Activated B cell treated with CpG ODN at 0.5 μM for 24 hours (primary cell): ENCODE measurements around the gene PELI2. TPM values are rescaled to one million over a fixed set of nuclear protein-coding genes. Genes with fewer than 3 reads are reported as not detected.

ENCODE experiments used
- ATAC-seq: fragments of 200-7000 bp; cut with Tn5 transposase; one replicate; pipeline ENCODE4 v1.10.0; 2021; ENCODE audit warnings: low read depth, mild to moderate bottlenecking, moderate library complexity
- CTCF ChIA-PET: fragments of 350-600 bp; sonication (Branson Sonifier 250); formaldehyde crosslinking; loops from one replicate; lab custom pipeline; 2021; ENCODE audit warnings: antibody characterized with exemption; lab: Charles Lee
- POLR2A ChIA-PET: fragments of 350-600 bp; sonication (Branson Sonifier 250); formaldehyde crosslinking; loops from one replicate; lab custom pipeline; 2021; ENCODE audit warnings: antibody characterized with exemption; lab: Charles Lee
- DNase-seq: peaks from one replicate; pipeline ENCODE4 v3.0.0; 2022
- H3K27ac Mint-ChIP-seq: one replicate; pipeline ENCODE4 v1.8.0; 2020; ENCODE audit warnings: mixed read lengths
- H3K27me3 Mint-ChIP-seq: one replicate; pipeline ENCODE4 v1.8.0; 2021; ENCODE audit warnings: mixed read lengths
- H3K36me3 Mint-ChIP-seq: one replicate; pipeline ENCODE4 v1.8.0; 2021; ENCODE audit warnings: low read depth, mixed read lengths
- H3K4me1 Mint-ChIP-seq: one replicate; pipeline ENCODE4 v1.8.0; 2021; ENCODE audit warnings: mixed read lengths
- H3K4me3 Mint-ChIP-seq: one replicate; pipeline ENCODE4 v1.8.0; 2020; ENCODE audit warnings: mild to moderate bottlenecking, mixed read lengths
- H3K9me3 Mint-ChIP-seq: one replicate; pipeline ENCODE4 v1.8.0; 2020; ENCODE audit warnings: mixed read lengths
- CTCF ChIP-seq: fragments of 200-600 bp; IDR thresholded peaks from one replicate; pipeline ENCODE4 v1.8.0; 2022; ENCODE audit warnings: antibody characterized with exemption, mild to moderate bottlenecking
- intact Hi-C: fragments of 100-400 bp; cut with micrococcal nuclease; formaldehyde crosslinking; loops from one replicate; pipeline ENCODE4 v1.15.1; 2024
- total RNA-seq: library from RNA; stranded (reverse); gene quantifications from 2 replicates; pipeline ENCODE4 v1.2.3, GENCODE V29; 2022

PELI2 gene
- total RNA-seq, 1 donor from 2014 or later: 6.1 TPM

- ChIA-PET CTCF (no interaction called here), POLR2A (no interaction called here)
- no peak for DNase-seq
- intact Hi-C loops: no loop called here
- Mint-ChIP-seq H3K9me3 (peaks cover 5% of the 10 kb centered on the region), H3K4me3 (no peak overlapping the region), H3K27me3 (peaks cover 2% of the 10 kb centered on the region), H3K36me3 (peaks cover 2% of the 10 kb centered on the region), H3K27ac (no peak overlapping the region), H3K4me1 (peaks cover 10% of the 10 kb centered on the region)
- TF ChIP-seq CTCF: no peak
- no peak for ATAC-seq
Measured at GRCh38 chr14:56107615-56108014, 10.6 kb upstream of the PELI2 start.

GRCh38 chr14:56108057-56108456 lies 10.2 kb upstream of the PELI2 start:
- Mint-ChIP-seq H3K4me1 (peaks cover 14% of the 10 kb centered on the region), H3K27me3 (peaks cover 2% of the 10 kb centered on the region), H3K27ac (no peak overlapping the region), H3K36me3 (peaks cover 2% of the 10 kb centered on the region), H3K9me3 (peaks cover 5% of the 10 kb centered on the region), H3K4me3 (no peak overlapping the region)
- ATAC-seq: no peak
- CTCF ChIA-PET: no interaction called here
- DNase-seq: no peak
- TF ChIP-seq CTCF: no peak
- POLR2A ChIA-PET: no interaction called here
- intact Hi-C loops: no loop called here

- CTCF ChIA-PET: no interaction called here
- intact Hi-C loops: no loop called here
- Mint-ChIP-seq H3K4me3 (no peak overlapping the region), H3K27ac (peak overlapping the region; percentile 66), H3K36me3 (peaks cover 3% of the 10 kb centered on the region), H3K4me1 (peaks cover 39% of the 10 kb centered on the region), H3K27me3 (peaks cover 2% of the 10 kb centered on the region), H3K9me3 (peaks cover 5% of the 10 kb centered on the region)
- POLR2A ChIA-PET: no interaction called here
- no peak for ATAC-seq
- no peak for TF ChIP-seq CTCF
- DNase-seq: no peak
Measured at GRCh38 chr14:56112781-56113180, 5.4 kb upstream of the PELI2 start.

GRCh38 chr14:56115334-56115870 lies 2.8 kb upstream of the PELI2 start:
- Mint-ChIP-seq H3K4me1 (peaks cover 51% of the 10 kb centered on the region), H3K4me3 (no peak overlapping the region), H3K36me3 (peaks cover 5% of the 10 kb centered on the region), H3K9me3 (peaks cover 5% of the 10 kb centered on the region), H3K27me3 (peaks cover 2% of the 10 kb centered on the region), H3K27ac (peak overlapping the region; percentile 47)
- DNase-seq: no peak
- TF ChIP-seq CTCF: no peak
- ChIA-PET CTCF (no interaction called here), POLR2A (no interaction called here)
- intact Hi-C loops: loop anchor here (5.0 kb wide), 3 partner anchors 113 to 1673 kb away; partner anchors contain the start of genes CNIH1 and NAA30
- no peak for ATAC-seq

- H3K4me3 Mint-ChIP-seq: peak overlapping the region; percentile 25
- H3K4me1 Mint-ChIP-seq: peaks cover 59% of the 10 kb centered on the region
Measured at GRCh38 chr14:56115976-56116893, 2.0 kb upstream of the PELI2 start.

More at GRCh38 chr14:56115976-56116893, 2.0 kb upstream of the PELI2 start:
- Mint-ChIP-seq H3K36me3 (peaks cover 5% of the 10 kb centered on the region), H3K9me3 (peaks cover 5% of the 10 kb centered on the region), H3K27ac (peak overlapping the region; percentile 47), H3K27me3 (peaks cover 4% of the 10 kb centered on the region)
- POLR2A ChIA-PET: no interaction called here
- no peak for TF ChIP-seq CTCF
- no peak for DNase-seq
- intact Hi-C loops: loop anchor here (5.0 kb wide), 3 partner anchors 114 to 1674 kb away; partner anchors contain the start of genes CNIH1 and NAA30
- CTCF ChIA-PET: no interaction called here
- ATAC-seq: no peak
